OCI-M2 (cell line): ENCODE results near the gene RPL22.

Experiments
- DNase-seq: peaks from one replicate; lab custom pipeline; 2025; ENCODE audit not compliant: unreplicated experiment; lab: John Stamatoyannopoulos, UW

RPL22 gene

DNA sequence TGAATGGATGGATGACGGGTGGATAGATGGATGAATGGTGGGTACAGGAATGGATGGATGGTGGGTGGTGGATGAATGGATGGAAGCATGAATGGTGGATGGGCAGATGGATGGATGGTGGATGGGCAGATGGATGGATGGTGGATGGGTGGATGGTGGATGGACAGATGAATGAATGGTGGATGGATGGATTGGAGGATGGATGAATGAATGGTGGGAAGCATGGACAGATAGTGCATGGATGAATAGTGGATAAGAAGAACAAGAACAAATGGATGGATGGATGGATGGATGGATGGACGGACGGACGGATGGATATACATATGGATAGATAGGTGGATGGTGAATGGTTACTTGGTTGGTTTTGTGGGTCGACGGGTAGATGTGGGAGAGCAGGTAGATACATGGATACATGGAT lies 24.0 kb downstream of the RPL22 start:
- DNase-seq: no peak

DNA sequence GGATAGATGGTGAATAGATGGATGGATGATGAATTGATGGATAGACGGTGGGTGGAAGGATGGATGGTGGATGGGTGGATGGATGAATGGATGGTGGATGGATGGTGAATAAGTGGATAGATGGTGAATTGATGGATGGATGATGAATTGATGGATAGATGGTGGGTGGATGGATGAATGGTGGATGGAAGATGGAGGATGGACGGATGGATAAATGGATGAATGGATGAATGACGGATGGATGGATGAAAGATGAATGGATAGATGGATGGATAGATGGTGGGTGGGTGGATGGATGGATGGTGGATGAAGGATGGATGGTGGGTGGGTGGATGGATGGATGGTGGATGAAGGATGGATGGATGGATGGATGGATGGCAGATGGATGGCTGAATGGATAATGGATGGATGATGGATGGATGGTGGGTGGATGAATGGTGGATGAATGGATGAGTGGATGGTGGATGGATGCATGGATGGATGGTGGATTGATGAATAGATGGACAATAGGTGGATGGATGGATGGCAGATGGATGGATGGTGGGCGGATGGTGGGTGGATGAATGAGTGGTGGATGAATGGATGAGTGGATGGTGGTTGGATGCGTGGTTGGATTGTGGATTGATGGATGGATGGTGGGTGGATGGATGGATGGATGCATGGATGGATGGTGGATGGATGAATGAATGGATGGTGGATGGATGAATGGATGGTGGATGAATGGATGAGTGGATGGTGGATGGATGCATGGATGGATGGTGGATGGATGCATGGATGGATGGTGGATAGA lies 24.6 kb downstream of the RPL22 start:
- no peak for DNase-seq

- no peak for DNase-seq
Measured at GRCh38 chr1:6172549-6172948, 26.8 kb downstream of the RPL22 start.

DNA sequence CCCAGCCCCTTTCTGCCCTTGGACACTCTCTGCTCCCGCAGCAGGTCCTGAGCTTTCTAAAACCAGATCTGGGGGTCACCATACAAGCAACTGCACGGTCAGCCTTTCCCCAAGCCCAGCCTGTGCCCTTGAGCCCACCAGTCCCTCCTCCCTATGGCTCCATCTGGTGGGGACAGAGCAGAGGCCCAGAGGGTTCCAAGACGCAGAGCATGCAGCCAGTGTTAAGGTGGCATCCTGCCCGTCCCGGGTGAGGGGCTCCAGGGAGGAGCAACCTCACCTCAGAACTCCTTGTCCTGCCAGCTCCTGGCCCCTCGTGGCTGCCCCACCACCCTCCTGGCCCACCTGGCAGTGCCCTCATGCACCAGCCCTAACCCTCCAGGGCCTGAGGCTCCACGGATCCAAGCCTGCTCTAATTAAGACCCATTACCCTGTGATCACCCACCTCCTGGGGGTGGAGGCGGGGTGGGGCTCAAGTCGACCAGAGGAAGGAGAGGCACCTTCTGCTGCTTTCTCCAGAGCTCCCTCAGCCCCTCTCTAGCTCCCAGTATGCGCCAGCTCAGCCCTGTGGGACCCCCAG lies 27.8 kb downstream of the RPL22 start:
- DNase-seq: no peak

DNA sequence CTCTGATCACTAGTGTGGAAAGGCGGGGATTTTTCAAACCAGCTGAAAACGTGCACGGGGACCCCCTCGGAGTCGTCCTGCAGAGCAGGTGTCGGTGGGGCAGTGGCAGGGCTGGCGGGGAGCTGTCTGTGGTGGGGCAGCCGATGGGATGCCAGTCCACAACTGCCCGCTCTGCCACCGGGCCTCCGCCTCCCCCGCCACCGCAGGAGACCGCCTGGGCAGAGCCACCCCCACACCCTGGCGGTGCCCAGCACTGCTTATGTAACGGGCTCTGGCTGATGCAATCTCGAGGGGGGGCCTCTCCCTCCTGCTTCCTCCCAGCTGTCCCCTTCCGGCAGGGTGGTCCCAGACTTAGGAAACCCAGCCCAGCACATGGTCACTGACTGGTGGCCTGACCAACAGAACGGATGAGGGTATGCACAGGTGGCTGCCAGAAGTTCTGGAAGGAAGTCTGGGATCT lies 28.6 kb downstream of the RPL22 start:
- DNase-seq: no peak

GRCh38 chr1:6170116-6170741 lies 29.2 kb downstream of the RPL22 start:
- DNase-seq: no peak

DNA sequence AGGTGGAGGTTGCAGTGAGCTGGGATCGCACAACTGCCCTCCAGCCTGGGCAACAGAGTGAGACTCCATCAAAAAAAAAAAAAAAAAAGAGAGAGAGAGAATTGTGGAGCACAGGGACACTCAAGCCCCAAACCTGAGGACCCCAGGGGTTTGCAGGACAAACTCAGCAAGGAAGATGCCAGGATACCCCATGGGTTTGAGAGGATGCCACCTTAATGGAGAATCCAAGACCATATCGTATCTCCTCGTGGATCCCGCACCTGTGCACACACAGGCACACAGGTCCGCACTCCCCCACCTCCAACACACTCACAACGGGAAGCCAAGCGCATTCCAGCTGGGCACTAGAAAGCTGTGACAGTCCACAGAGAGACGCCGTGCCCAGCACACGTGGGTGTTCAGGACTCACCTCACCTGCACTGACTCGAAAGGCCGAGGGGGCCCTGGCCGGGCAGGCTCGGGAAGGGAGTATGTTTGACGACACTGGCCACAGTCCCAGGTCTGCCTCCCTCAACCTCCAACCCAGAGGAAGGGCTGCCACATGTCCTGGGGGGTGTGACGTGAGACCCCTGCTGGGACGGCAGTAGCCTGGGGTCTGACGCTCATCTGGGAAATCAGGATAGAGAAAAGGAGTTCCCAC lies 30.3 kb downstream of the RPL22 start:
- no peak for DNase-seq

DNA sequence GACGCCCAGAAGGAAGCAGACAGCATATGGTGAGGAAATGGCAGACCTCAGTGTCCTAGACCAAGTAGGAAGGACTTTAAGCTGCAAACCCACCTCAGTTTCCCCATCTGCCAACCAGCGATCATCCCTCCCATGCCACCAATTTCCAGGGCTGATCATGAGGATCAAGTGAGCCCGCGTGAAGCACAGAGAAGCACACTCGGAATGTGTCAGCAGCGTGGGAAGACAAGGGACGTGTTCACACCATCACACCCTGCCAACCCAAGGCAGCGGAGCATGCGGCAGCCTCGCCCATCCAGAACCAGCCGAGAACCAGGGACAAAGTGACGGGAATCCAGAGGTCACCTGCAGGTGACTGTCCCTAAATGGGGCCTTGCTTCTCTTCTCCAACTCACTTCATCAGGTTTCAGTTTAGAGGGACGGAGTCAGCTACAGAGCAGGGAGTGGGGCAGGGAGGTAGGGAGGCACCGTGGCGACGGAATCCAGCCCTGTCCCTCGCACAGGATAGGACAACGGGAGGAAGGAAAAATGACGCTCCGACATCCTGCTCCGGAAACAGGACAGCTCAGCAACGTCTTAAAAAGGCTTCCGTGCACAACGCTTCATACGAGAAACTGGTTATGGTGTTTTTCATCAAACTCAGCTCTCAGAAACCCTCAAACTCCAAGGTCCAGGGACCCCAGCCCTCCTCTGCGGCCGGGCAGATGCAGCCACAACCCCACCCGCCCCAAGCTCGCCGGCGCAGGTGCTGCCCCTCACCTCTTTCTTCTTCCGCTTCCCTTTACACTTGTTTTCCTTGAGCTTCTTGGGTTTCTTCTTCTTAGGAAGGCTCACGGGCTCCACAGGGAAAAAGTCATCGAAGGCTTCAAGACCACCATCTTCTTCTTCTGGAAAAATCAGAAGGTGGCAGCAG lies 31.7 kb downstream of the RPL22 start:
- no peak for DNase-seq

- DNase-seq: no peak
Measured at GRCh38 chr1:6166655-6167390, 32.6 kb downstream of the RPL22 start.

DNA sequence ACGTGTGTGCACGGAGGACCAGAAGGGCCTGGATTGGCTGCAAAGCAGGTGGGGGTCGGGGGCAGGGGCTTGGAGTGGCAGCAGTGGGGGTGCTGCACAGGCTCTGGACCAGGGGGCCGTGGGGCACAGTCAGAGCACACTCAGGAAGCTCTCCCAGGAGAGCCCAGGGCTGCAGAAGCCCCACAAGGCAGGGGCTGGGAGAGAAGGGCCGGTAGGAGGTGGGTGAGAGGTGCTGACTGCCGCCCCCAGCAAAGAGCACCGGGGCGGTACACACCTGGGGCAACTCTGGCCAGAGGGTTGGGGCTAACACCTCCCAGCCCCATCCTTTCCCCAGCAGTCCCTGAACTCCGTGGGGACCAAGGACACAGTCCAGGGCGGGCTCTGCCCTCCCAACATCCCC lies 33.2 kb downstream of the RPL22 start:
- DNase-seq: no peak

GRCh38 chr1:6165441-6165985 lies 33.9 kb downstream of the RPL22 start:
- DNase-seq: no peak

GRCh38 chr1:6165027-6165426 lies 34.4 kb downstream of the RPL22 start:
- no peak for DNase-seq

DNA sequence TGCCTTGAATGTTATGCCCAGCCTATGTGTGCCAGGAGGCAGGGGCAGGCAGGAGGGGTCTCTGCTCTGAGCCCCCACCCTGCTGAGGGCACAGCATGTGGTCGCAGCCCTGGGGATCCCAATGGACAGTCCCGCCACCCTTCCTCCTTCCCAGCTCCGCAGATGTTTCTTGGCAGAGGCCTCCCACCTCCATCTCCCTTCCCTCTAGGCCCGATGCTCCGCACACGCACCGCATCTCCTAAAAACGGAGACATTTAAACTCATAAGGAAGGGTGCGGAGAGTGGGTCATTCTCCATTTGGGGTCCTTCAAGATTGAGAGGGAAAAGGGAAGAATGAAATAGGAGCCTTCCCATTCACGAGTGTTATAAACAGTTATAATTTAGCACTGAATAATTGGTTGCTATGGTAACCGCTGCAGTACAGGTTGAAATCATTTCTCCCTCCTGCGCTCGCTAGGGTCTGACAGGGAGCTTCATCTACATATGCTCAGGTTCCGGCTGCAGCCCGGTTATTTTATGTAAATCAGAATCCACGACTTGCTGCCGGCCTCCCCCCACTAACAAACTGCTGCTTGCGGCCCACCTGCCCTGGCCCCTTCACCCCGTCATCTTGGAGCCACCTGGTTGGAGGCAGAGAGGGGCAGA lies 35.3 kb downstream of the RPL22 start:
- DNase-seq: no peak

DNA sequence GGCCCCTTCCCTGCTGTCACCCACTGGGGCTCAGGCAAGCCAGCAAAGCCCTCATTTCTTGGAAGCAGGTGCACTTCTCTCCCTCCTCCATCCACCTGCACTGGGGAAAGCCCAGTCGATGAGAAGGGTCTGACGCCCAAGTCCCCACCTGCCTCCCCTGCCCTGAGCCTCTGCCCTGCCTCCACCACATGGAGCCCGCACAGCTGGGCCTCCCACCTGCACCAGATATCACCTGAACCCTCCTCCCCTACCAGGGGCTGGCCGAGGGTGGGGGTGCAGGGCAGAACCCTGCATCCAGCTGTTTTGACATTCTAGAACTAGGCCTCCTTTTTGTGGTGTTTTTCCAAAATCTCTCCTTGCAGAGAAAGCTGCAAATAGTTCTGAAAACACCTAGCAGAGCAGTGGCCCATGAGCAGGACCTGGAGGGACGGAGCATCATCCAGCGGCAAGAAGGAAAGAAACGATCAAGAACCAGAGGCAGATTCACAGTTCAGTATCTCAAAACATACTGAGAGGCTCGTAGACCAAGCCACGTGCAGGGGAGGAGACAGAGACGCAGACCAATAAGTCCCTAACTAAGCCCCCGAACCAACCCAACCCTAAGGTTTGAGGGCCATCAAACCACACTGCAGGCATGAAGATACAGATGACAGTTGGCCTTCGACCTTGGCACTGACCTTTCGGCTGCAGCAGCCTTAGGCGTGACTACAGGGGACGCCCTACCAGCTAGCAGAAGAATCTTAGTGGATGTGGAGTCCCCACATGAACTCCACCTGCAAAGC lies 36.0 kb downstream of the RPL22 start:
- no peak for DNase-seq

DNA sequence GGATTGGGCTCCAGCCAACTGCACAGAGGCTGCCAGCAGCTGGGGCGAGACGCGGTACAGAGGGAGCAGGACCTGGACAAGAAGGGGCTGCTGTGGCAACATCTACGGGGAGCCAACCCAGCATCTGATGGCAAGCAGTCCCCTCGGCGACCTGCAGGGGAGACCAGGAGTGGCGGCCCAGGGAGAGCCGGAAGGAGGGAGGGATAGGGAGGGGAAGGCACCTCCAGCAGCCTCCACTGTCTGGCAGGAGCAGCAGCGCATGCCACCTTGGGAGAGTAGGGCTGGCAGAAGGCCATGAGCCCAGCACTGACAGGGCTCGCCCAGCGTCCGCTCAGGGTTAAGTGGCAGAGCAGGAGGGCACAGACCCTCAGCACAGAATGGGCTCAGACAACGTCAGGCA lies 36.6 kb downstream of the RPL22 start:
- no peak for DNase-seq

DNA sequence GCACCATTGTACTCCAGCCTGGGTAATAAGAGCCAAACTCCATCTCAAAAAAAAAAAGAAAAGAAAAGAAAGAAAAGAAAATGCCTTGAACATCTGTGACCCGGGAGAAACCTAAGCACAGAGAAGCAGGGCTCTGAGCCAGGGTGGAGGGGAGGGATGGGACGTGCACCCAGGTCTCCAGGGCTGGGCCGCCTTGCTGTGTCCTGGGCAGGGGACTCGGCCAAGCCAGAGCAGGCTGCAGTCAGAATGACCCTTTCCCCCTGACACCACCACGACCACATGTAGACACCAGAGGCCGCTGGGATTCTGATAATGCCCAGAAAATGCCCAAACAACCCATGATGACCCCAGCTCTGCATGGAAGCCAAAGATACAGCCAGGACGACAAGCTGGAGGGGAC lies 37.1 kb downstream of the RPL22 start:
- no peak for DNase-seq

GRCh38 chr1:6158181-6158580 lies 41.2 kb downstream of the RPL22 start:
- no peak for DNase-seq

DNA sequence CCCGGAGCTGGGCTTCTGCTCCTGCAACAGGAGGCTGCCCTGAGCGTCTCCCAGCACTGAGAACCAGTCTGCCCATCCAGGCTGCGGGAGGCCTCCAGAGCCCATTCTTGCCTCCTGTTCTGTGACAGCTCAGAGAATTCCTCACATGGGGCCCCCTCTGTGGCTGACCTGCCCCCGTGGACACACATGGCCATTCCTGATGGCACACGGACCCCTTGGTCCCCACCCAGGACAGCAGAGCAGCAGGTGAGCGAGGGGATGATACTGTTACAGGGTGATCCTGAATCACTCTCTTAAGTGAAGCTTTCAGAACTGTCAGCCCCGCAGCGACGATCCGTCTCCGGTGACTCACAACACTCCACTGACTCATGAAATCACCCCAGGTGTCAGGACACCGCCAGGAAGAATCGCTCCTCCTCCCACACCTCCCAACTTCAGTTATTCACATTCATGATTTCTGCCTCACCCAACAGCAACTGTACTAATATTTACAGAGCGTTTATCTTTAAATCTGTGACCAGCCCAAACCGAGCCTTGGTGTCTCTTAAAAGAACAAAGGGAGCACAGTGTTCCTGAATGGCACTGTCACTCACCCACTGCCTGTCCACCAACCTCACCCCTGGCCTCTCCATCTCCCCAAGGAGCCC lies 41.7 kb downstream of the RPL22 start:
- no peak for DNase-seq
